ENCODE results near the gene SPACA1.

SPACA1 gene

GRCh38 chr6:88107241-88107640, 59.6 kb downstream of the SPACA1 start:
- no peak for DNase-seq

GRCh38 chr6:88111991-88112390, 64.3 kb downstream of the SPACA1 start:
- no peak for DNase-seq

- DNase-seq = no peak
Observed at GRCh38 chr6:88114838-88115237, 67.2 kb downstream of the SPACA1 start.

GRCh38 chr6:88115307-88115706, 67.7 kb downstream of the SPACA1 start:
- DNase-seq = no peak

GRCh38 chr6:88116276-88116675, 68.6 kb downstream of the SPACA1 start:
- DNase-seq = no peak
